ENCODE data around the gene AKIRIN2.

AKIRIN2 gene

GRCh38 chr6:87669051-87669450 lies 33.0 kb downstream of the AKIRIN2 start:
- Histone ChIP-seq H3K4me3 (no peak overlapping the region), H3K9ac (ENCODE audit: insufficient read length) (no peak overlapping the region), H3K27ac (no peak overlapping the region), H3K36me3 (ENCODE audit: insufficient read depth, low read length) (peaks cover 70% of the 10 kb centered on the region), H3K9me3 (ENCODE audit: low read depth, low read length) (no peaks in the 10 kb centered on the region)
- DNase-seq (ENCODE audit: low read depth, low spot score): no peak
- TF ChIP-seq EZH2 (IDR thresholded peaks at IDR 0.05) (no peak), POLR2AphosphoS5 (IDR thresholded peaks at IDR 0.05; ENCODE audit: borderline replicate concordance, low read depth, low read length) (no peak), FOXP2 (optimal IDR thresholded peaks at IDR 0.05; ENCODE audit: control extremely low read depth, extremely low read length, insufficient read depth) (no peak)

- 0 out of 2 replicates have a peak overlapping the region, but pooled peaks have one; percentile 16 for H3K27ac ChIP-seq
- peaks cover 61% of the 10 kb centered on the region for H3K36me3 ChIP-seq (ENCODE audit: insufficient read depth, low read length)
- DNase-seq (ENCODE audit: low read depth, low spot score): no peak
Observed at GRCh38 chr6:87668013-87668412, 34.0 kb downstream of the AKIRIN2 start.

GRCh38 chr6:87667032-87667431 lies 35.0 kb downstream of the AKIRIN2 start:
- Histone ChIP-seq H3K9me3 (ENCODE audit: low read depth, low read length) (no peaks in the 10 kb centered on the region), H3K27ac (no peak overlapping the region), H3K4me3 (no peak overlapping the region), H3K36me3 (ENCODE audit: insufficient read depth, low read length) (peaks cover 53% of the 10 kb centered on the region), H3K9ac (ENCODE audit: insufficient read length) (no peak overlapping the region)
- DNase-seq (ENCODE audit: low read depth, low spot score): no peak
- no peak for TF ChIP-seq FOXP2 (optimal IDR thresholded peaks at IDR 0.05; ENCODE audit: control extremely low read depth, extremely low read length, insufficient read depth)
- TF ChIP-seq POLR2AphosphoS5 (IDR thresholded peaks at IDR 0.05; ENCODE audit: borderline replicate concordance, low read depth, low read length): no peak
- TF ChIP-seq EZH2 (IDR thresholded peaks at IDR 0.05): no peak

More at GRCh38 chr6:87668013-87668412, 34.0 kb downstream of the AKIRIN2 start:
- Histone ChIP-seq H3K4me3 (no peak overlapping the region), H3K9ac (ENCODE audit: insufficient read length) (no peak overlapping the region), H3K9me3 (ENCODE audit: low read depth, low read length) (no peaks in the 10 kb centered on the region)
- no peak for TF ChIP-seq POLR2AphosphoS5 (IDR thresholded peaks at IDR 0.05; ENCODE audit: borderline replicate concordance, low read depth, low read length)

- no peak for DNase-seq (ENCODE audit: low read depth, low spot score)
- no peaks in the 10 kb centered on the region for H3K9me3 ChIP-seq (ENCODE audit: low read depth, low read length)
- TF ChIP-seq POLR2AphosphoS5 (IDR thresholded peaks at IDR 0.05; ENCODE audit: borderline replicate concordance, low read depth, low read length): no peak
- TF ChIP-seq FOXP2 (optimal IDR thresholded peaks at IDR 0.05; ENCODE audit: control extremely low read depth, extremely low read length, insufficient read depth): no peak
- no peak for TF ChIP-seq EZH2 (IDR thresholded peaks at IDR 0.05)
- peaks cover 39% of the 10 kb centered on the region for H3K36me3 ChIP-seq (ENCODE audit: insufficient read depth, low read length)
- H3K4me3 ChIP-seq: no peak overlapping the region
- no peak overlapping the region for H3K27ac ChIP-seq
- no peak overlapping the region for H3K9ac ChIP-seq (ENCODE audit: insufficient read length)
Observed at GRCh38 chr6:87664921-87665485, 37.0 kb downstream of the AKIRIN2 start.

- no peak for DNase-seq (ENCODE audit: low read depth, low spot score)
- H3K36me3 ChIP-seq (ENCODE audit: insufficient read depth, low read length): peaks cover 32% of the 10 kb centered on the region
- H3K9me3 ChIP-seq (ENCODE audit: low read depth, low read length): no peaks in the 10 kb centered on the region
- H3K27ac ChIP-seq: no peak overlapping the region
- H3K4me3 ChIP-seq: no peak overlapping the region
- no peak overlapping the region for H3K9ac ChIP-seq (ENCODE audit: insufficient read length)
- TF ChIP-seq FOXP2 (optimal IDR thresholded peaks at IDR 0.05; ENCODE audit: control extremely low read depth, extremely low read length, insufficient read depth): no peak
- TF ChIP-seq POLR2AphosphoS5 (IDR thresholded peaks at IDR 0.05; ENCODE audit: borderline replicate concordance, low read depth, low read length): no peak
- TF ChIP-seq EZH2 (IDR thresholded peaks at IDR 0.05): no peak
Observed at GRCh38 chr6:87663434-87663833, 38.6 kb downstream of the AKIRIN2 start.

GRCh38 chr6:87661503-87661902 lies 40.5 kb downstream of the AKIRIN2 start:
- no peak for TF ChIP-seq FOXP2 (optimal IDR thresholded peaks at IDR 0.05; ENCODE audit: control extremely low read depth, extremely low read length, insufficient read depth)
- no peak for TF ChIP-seq POLR2AphosphoS5 (IDR thresholded peaks at IDR 0.05; ENCODE audit: borderline replicate concordance, low read depth, low read length)
- no peak for TF ChIP-seq EZH2 (IDR thresholded peaks at IDR 0.05)
- Histone ChIP-seq H3K9me3 (ENCODE audit: low read depth, low read length) (no peaks in the 10 kb centered on the region), H3K4me3 (no peak overlapping the region), H3K36me3 (ENCODE audit: insufficient read depth, low read length) (peaks cover 29% of the 10 kb centered on the region), H3K27ac (no peak overlapping the region), H3K9ac (ENCODE audit: insufficient read length) (no peak overlapping the region)
- DNase-seq (ENCODE audit: low read depth, low spot score): no peak

GRCh38 chr6:87661016-87661415 lies 41.0 kb downstream of the AKIRIN2 start:
- DNase-seq (ENCODE audit: low read depth, low spot score): no peak
- Histone ChIP-seq H3K9me3 (ENCODE audit: low read depth, low read length) (no peaks in the 10 kb centered on the region), H3K36me3 (ENCODE audit: insufficient read depth, low read length) (peaks cover 30% of the 10 kb centered on the region), H3K27ac (no peak overlapping the region), H3K9ac (ENCODE audit: insufficient read length) (no peak overlapping the region), H3K4me3 (no peak overlapping the region)
- no peak for TF ChIP-seq FOXP2 (optimal IDR thresholded peaks at IDR 0.05; ENCODE audit: control extremely low read depth, extremely low read length, insufficient read depth)
- TF ChIP-seq EZH2 (IDR thresholded peaks at IDR 0.05): no peak
- TF ChIP-seq POLR2AphosphoS5 (IDR thresholded peaks at IDR 0.05; ENCODE audit: borderline replicate concordance, low read depth, low read length): no peak

GRCh38 chr6:87660226-87660911 lies 41.7 kb downstream of the AKIRIN2 start:
- no peak overlapping the region for H3K9ac ChIP-seq (ENCODE audit: insufficient read length)
- no peak for DNase-seq (ENCODE audit: low read depth, low spot score)
- no peak overlapping the region for H3K27ac ChIP-seq
- H3K36me3 ChIP-seq (ENCODE audit: insufficient read depth, low read length): peaks cover 26% of the 10 kb centered on the region
- TF ChIP-seq EZH2 (IDR thresholded peaks at IDR 0.05) (no peak), FOXP2 (optimal IDR thresholded peaks at IDR 0.05; ENCODE audit: control extremely low read depth, extremely low read length, insufficient read depth) (no peak), POLR2AphosphoS5 (IDR thresholded peaks at IDR 0.05; ENCODE audit: borderline replicate concordance, low read depth, low read length) (no peak)
- H3K9me3 ChIP-seq (ENCODE audit: low read depth, low read length): no peaks in the 10 kb centered on the region
- no peak overlapping the region for H3K4me3 ChIP-seq

Data from SK-N-MC (cell line).